GM12875 (cell line): ENCODE results near the gene COMMD7.

Source experiments
- H3K4me3 ChIP-seq: one replicate; pipeline ENCODE4 v1.5.1; 2011; ENCODE audit warnings: low read depth, low read length, control low read depth
- CTCF ChIP-seq: IDR thresholded peaks from 2 replicates; pipeline ENCODE4 v1.5.1; 2011; ENCODE audit warnings: low read depth, mild to moderate bottlenecking, control low read depth, inconsistent platforms, low read length, moderate library complexity, borderline replicate concordance; ENCODE audit not compliant: insufficient read depth

COMMD7 gene

GRCh38 chr20:32763202-32764004, 20.1 kb upstream of the COMMD7 start:
- TF ChIP-seq CTCF, result no peak

GRCh38 chr20:32762754-32763201, 19.5 kb upstream of the COMMD7 start:
- TF ChIP-seq CTCF, result no peak
- H3K4me3 ChIP-seq, result peak overlapping the region; percentile 47

More at GRCh38 chr20:32763202-32764004, 20.1 kb upstream of the COMMD7 start:
- H3K4me3 ChIP-seq, result peak overlapping the region; percentile 13

- peak within 1 kb of the TSS; percentile 47 for H3K4me3 ChIP-seq
- 0 out of 2 replicates have a peak, but pooled peaks have one; percentile 17 for TF ChIP-seq CTCF
Observed at GRCh38 chr20:32761831-32762753, 18.8 kb upstream of the COMMD7 start, which contains the start of gene DNMT3B. Gene DNMT3B, plus strand, starts transcription at chr20:32762385. Its CDS starts 17,939 bp downstream, at chr20:32780324.

- no peak for TF ChIP-seq CTCF
- H3K4me3 ChIP-seq, result peak overlapping the region; percentile 47
Observed at GRCh38 chr20:32761417-32761830, 18.2 kb upstream of the COMMD7 start.

GRCh38 chr20:32756156-32756555, 12.9 kb upstream of the COMMD7 start:
- no peak for TF ChIP-seq CTCF
- H3K4me3 ChIP-seq, result no peak overlapping the region

GRCh38 chr20:32753731-32754130, 10.5 kb upstream of the COMMD7 start:
- H3K4me3 ChIP-seq, result no peak overlapping the region
- TF ChIP-seq CTCF, result no peak
